Ecto neural progenitor cell (in vitro differentiated cells): ENCODE data around the gene FBP1.
A peak's percentile ranks its signal among the peaks of the same experiment; 100 is the strongest.

ENCODE experiments used
- DNase-seq: peaks from one replicate; pipeline ENCODE4 v3.0.0-alpha.2; 2018; ENCODE audit warnings: low spot score

The FBP1 gene

DNA sequence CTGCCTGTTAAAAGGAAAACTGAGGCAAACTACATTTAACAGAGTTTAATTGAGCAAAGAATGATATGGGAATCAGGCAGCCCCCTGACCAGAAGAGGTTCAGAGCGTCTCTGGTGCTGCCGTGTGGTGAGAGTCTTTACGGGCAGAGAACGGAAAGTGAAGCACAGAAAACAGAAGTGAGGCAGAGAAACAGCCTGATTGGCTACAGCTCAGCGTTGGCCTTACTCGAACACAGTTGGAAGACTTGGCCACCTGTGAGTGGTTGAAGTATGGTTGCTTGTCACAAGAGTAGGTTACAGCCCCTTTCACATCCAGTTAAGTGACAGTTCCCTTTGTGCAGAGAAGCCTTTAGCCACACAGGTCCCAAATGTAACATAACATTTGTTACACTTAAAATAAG lies 16.9 kb upstream of the FBP1 start:
- no peak for DNase-seq

DNA sequence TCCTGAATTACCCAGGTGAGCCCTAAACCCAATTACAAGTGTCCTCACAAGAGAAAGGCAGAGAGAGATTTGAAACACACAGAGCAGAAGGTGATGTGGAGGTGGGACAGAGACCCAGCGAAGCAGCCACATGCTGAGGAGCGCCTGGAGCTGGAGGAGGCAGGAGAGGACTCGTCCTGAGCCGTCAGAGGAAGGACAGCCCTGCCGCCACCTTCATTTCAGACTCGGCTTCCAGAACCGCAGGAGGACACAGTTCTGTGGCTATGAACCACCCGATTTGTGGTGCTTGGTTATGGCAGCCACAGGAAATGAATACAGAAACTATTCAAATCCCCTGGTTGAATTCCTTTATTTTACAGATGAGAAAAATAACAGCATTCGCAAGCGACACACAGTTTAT lies 16.4 kb upstream of the FBP1 start:
- DNase-seq: no peak

DNA sequence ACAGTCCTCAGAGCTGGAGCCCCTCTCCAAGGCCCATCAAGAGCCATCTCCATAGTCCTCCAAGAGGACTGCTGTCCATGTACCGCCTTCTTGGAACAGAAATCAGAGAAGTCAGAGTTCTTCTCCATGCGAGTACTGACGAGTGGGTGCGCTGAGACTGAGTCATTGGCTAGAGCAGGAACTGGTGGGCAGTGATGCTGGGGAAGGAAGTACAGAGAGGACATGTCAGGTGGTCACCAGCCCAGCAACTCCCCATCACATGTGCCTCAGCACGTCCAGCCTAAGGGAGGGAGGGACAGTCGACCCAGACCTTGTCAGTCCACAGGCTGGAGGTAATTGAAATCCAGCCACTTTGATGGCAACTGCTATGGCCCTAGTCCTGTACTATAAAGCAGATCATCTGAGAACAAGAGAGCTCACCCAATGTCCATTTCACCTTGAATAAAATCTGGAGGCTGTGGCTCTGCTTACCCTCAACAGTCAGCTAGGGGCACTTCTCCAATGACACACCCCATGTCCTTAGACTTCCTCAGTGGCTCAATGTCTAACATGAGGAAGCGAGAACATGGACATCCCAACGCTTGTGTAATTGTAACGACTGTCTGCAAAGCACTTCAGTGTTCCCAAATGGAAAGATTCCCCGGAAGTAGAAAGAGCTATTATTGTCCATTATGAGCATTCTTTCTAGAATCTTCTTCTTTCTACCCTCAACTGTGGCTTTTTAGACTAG lies 15.0 kb upstream of the FBP1 start:
- DNase-seq: no peak

DNA sequence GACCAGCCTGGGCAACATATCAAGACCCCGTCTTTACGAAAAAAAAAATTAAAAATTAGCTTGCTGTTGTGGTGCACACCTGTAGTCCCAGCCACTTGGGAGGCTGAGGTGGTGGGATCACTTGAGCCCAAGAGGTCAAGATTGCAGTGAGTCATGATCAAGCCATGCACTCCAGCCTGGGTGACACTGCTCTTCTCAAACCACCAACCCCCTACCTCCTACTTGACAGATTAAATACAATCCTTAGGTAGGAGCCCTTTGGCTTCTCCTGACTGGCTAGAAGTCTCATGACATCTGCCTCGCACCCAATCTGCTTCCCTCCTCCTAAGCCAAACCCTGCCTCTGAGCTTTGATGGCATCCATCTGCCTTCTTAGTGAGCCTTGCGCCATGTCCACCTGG lies 11.6 kb upstream of the FBP1 start:
- DNase-seq: no peak

DNA sequence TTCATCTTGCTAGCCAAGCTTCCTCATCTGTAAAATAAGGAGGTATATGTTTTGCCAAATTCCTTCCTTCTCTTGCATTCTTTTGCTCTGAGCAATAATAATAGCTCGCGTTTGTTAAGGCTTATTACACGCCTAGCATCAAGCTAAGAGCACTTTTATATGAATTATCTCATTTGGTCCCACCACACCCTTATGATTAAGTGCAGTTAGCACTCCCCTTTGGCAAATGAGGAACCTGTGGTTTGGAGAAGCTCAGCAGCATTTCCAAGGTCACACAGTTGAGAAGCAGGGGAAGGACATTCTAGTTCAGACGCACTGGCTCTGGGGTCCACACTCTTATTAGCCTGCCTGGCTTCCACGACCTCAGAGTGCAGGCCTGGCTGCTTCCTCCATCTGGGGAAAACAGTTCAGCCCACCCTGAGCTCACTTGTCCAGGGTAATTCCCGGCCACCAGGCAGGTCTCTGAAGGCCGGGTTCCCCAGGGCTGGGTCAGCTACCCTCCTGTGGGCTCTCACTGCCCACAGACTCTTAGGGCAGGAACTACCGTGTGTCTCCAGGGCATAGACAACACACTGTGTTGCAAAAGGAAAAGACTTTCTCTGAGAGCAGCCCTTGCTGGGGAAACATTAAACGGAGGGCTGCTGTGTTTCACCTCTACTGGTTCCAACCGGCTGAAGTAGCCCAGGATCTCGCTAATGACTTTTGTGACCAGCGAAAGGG lies 9.9 kb upstream of the FBP1 start:
- DNase-seq: no peak

DNA sequence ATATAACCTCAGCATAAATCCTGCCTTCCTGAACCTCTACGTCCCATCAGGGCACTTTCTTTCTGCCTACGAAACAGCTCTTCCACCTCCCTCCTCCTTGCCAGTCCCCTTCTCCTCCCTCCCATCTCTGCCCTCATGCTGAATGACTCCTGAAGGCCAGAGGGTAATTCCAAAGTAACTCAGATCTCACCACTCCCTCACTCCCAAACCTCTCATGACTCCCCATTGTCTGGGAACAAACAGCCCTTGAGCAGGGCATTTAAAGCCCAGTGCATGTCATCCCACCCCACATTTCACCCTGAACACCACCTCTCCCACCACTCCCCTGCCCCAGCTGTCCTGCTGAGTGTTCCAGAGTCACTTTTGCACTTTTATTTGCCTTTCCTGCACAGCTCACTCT lies 8.9 kb upstream of the FBP1 start:
- DNase-seq: no peak

DNA sequence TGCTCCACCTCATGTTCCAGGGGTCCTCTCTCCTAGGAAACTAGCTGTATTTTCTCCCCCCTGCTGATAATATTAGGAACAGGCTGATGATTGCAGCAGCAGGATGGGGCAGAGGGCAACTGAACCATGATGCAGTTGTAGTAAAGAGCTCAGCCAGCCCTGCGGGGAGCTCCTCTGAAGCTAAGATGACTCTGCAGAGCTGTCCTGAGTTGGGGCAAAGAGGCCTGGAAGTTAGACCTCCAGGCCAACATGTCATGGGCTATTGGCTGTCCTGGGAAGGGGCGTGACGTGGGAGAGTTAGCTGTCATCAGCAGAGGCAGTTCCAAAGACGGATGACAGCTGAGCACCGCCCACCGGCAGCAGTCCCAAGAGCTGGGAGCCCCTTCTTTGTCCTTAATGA lies 6.6 kb upstream of the FBP1 start:
- no peak for DNase-seq

DNA sequence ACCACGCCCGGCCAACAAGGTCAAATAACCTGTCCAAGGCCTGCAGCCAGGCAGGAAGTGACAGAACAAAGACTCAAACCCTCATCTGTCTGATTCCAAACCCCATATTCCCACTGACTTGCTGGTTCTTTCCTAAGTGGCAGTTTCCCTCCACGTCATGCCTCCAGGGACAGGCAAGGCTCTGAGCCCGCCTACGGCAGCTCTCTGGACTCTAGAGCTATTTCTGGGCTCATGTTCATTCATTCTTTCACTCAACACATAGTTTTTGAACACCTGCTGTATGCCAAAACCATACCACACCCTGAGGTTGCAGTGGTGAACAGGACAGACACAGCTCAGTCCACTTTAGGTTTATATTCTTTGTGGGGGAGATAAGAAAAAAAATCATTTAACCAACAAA lies 5.2 kb upstream of the FBP1 start:
- no peak for DNase-seq

DNA sequence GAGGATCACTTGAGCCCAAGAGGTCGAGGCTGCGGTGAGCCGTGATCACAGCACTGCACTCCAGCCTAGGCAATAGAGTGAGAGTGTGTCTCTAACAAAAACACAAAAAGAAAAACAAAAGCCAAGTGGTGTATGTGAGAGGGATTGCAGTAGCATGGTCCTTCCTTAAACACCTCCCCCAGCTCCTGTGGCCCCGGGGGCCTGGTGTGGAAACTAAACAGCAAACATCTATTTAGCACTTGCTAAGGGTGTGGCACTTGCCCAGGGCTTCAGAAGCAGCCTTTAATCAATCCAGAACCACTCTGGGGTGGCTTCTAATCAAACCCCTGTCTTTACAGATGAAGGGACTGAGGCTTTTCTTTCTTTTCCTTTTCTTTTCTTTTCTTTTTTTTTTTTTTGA lies 4.4 kb upstream of the FBP1 start:
- no peak for DNase-seq

DNA sequence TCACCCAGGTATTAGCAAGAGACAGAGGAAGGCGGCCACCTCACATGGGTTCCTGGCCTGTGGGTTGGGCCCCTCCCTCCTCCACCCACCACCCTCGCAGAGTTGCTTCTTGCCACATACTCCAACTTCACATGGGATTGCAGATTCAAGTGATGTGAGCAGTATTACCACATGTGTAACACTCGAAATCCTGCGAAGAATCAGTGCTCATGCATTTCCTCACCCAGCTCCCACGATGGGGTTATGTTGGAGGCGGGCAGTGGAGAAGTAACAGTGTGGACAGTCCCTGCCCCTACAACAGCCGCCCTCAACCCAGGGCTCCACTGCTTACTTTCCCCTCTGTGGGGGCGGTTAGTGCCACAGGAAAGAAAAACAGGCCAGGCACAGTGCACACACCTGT lies 3.9 kb upstream of the FBP1 start:
- no peak for DNase-seq

DNA sequence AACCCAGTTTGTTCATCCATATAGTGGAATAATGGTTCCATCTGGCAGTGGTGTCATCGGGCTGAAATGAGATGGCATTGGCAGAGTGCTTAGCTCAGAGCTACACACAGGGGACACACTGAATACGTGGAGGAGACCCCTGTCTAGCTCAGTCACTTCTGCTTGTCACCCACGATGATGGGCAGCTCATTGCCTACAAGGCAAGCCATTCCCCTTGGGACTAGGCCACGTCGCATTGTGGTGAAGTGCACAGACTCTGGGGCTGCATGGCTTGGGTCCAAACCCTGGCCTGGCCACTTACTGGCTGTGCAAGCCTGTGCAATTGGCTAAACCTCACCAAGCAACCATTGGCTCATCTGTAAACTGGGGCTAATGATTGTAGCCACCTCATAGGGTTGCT lies 3.2 kb upstream of the FBP1 start:
- no peak for DNase-seq

DNA sequence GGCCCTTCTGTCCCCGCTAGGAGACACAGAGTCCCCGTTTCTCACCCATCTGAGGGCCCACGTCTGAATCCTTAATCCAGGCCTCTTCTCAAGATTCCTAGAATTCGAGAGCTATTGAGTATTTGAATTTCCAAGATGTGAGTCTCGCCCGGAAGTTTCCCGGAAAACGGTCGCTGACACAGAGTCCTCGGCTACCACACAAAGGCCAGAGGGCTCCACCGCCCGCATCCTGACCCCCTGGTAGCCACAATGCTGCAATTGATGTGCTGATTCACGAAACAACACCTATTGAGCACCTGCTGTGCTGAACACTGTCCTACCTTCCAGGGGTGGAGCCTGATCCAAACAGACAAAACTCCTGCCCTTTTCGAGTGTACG lies 670 bp upstream of the FBP1 start:
- DNase-seq: no peak

DNA sequence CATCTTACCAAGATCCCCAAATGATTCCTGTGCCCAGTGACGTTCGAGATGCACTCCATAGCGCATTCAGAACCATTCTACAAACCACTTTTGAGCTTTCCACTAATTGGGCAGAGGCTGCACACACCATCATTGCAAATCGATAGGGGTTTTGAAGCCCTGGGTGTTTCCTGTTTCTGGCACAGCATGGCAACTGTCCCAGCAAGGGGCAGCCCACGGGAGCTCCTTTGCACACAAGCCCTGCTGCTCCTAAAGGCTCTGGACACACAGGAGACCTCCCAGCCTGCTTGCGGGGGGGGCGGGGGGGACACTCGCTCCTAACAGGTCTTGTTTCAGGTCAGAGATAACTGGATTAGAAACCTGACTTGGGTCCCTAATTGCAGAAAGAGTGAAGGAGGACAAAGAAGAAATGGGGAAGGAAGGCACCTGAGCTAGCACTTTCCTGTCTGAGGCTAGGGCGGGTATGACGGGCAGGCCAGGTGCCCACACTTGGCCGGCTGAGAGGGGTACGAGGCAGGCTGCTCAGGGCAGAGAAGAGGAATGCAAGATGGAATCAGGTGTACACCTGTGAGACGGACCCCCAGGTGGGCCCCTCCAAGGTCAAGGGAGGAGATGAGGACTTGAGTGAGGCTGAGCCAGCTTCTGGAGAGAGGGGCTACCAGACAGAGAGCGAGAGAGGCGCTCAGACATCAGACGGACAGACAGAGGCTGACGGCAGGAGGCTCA lies 820 bp downstream of the FBP1 start:
- DNase-seq: no peak

DNA sequence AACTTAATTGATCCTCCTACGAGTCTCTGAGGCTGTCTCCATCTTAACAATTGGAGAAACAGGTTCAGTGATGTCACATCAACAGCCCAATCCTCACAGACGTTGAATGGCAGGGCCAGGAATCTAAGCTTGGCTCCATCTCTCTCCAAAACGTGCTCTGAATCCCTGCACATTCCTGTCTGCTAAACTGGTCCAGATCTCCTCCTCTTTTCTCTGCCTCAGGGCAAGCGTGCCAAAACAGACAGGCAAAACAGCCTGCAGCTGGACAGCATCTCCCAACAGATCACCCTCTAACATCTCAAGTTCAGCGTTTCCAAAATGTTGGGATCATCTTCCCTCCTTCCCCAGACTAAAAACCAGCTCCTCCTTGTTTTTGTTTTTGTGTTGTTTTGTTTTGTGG lies 6.6 kb downstream of the FBP1 start:
- DNase-seq: no peak

DNA sequence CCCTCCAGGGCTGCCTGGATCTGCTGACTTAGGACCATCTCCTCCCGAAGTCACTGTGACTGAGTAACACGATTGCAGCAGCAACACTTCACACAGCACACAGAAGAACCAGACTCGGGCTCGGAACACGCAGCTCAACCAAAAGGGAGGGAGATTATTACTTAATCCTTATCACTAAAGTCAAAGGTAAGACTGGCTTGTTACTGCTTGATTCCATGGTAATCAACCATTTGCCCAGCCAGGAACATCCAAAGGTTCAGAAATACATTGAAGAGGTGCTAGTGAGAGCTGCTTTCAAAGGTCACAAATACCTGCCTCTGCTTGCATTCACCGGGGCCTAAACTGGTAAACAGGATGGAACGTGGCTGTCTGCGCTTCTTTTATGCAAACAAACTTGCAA lies 7.7 kb downstream of the FBP1 start:
- no peak for DNase-seq

DNA sequence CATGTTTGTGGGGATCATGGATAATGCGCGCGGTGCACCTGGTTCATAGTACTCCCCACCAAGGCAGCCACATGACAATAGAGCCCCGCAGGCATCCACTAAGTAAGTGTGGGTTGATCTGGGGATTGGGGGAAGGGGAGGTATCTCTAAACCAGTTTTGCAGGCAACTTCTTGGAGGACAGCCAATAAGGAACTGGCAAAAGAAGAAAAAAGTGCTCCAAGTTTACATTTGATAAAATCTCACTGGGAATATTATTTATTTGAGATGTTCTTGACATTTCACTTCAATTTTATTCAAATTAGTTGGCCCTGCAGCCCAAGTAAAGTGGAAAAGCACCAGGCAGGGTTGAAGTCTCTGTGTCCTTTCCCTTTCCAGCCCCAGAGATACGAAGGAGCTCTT lies 8.5 kb downstream of the FBP1 start:
- DNase-seq: no peak

DNA sequence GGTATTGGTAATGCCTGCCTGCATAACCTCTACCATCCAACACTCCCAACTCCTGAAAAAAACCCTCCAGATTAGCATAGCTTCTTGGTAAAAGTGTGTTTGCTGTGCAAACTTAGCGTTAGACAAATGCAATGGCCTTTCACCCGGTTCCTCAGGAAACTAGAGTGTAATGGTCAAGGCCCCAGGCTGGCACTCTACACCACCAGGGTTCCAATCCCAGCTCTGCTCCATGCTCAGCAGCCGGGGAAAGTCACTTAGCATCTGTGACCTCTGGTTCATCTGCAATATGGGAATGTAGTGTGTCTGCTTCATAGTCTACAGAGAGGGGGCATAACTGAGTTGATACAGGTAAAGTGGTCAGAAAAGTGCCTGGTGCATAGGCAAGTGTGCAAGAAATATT lies 9.0 kb downstream of the FBP1 start:
- DNase-seq: no peak

DNA sequence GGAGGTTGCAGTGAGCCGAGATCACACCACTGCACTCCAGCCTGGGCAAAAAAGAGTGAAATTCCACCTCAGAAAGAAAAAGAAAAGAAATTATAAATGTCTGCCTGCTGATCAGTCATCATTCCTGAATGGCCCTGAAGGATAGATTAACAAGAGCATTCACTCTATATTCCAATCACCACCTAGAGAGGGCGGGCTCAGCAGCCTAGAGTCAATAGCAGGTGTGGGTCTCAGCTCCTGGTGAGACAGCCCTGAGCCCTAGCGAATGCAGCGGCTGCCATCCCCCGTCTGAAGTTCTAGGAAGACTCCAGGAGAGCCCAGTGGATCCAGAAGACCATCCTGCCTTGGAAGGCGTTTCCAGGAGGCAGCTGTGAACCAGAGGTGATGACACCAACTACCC lies 12.0 kb downstream of the FBP1 start:
- no peak for DNase-seq

DNA sequence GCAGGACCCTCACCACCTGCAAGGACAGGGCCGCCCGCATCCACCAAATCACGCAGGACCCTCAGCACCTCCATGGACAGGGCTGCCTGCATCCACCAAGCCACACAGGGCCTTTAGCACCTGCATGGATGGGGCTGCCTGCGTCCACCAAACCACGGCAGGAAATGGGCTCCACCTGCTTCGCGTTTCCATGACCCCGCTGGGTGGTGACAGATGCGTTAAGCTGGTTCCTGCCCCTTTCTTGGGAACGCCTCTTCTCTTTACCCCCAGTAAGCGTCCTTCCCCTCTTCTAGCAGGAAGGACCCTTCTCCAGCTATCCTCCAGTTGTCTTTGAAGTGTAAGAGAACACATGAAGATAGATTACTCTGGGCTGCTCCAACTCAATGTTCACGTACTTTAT lies 13.5 kb downstream of the FBP1 start:
- DNase-seq: no peak

DNA sequence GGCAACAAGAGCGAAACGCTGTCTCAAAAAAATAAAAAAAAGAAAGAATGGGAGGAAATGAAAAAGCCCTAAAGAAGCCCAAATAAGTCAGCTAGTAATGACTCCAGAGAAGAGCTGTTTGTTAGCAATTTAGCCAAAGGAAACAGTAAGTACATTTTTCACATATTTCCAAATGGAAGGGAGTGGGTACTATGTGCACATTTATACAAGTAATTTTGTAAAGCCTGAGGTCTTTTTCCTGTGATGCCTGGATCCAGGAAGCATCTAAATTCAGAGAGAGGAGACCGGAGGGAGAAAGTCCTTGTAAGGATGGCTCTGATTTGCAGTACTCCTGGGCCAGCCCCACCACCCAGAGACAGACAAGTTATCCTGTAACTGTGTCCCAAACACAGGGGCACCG lies 14.7 kb downstream of the FBP1 start:
- DNase-seq: no peak

DNA sequence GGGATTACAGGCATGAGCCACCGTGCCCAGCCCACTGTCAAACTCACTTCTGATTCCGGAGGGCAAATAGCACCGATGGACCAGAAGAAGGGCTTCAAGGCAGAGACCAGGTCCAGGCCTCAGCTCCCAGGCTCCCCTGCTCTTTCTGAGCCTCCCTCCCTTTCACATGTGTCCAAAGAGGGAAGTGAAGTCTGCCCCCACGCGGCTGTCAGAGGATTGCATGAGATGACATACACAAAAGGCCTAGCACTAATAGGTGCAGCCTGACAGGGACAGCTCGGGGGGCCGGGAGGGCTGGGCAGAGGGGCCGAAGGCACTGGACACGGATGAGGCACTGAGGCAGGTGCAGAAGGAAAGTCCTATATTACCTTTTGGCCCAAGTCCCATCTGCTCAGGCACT lies 16.1 kb downstream of the FBP1 start:
- peak; percentile 75 for DNase-seq

DNA sequence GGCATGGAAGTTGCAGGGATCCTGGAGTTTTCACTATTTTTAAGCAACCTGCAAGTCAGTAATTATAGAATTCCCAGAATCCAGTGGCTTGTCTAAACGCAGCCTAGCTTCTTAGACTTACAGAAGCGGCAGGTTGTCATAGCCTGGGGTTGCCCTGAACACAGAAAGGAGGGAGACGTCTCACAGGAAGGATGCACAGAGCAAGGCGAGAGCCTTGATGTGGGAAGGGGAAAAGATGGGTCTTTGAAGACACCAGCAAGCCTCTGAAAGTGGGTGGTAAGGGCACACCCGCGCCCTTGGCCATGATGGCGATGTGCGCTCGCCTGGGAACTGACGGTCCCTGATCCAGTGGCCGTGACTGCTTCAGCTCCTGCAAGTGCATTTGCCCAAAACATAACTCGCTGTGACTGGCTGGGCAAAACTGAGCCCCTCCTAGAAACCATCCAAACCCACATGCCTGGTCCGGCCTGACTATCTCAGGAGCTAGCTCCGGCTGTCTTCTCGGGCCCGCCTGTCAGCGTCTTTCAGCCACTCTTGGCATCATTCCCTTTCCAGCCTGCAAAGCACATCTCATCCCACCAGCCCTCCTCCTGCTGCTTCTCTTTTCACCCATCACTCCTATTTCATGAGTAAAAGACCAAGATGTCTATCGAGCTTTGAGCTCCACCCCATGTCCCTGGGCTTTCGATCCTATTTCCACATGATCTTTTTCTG lies 17.1 kb downstream of the FBP1 start:
- no peak for DNase-seq

DNA sequence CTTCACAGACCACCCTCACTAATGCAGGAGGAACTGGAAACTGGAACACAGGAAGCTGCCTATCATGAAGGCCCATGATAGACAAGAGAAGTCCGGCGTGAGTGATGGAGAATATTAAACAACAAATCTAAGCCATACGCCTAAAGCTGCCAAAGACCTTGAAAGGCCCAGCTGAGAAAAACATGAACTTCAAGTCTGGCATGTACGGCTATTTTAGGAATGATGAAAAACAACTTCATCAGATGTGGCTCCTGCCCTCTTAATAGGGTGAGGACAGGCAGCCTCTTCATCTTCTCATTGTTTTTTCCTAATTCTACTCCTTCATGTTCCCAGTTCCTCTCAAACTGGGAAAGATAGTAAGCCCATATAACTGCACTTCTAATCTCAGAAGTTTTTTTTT lies 20.3 kb downstream of the FBP1 start:
- no peak for DNase-seq
